Vagina (tissue), 2 donors: Measurements from ENCODE around the gene AKAP8L. TPM values are rescaled to one million over a fixed set of nuclear protein-coding genes. Genes with fewer than 3 reads are reported as not detected.

Experiments used
- DNase-seq, 2 donors: peaks; one replicate each; pipeline ENCODE4 v3.0.0-alpha.2; 2017; ENCODE audit errors: extremely low spot score in 2 of 2
- H3K27ac ChIP-seq: fragments of 200-600 bp; sonication (generic); one replicate; pipeline ENCODE4 v1.5.1; 2019
- H3K27me3 ChIP-seq: fragments of 200-600 bp; sonication (generic); one replicate; pipeline ENCODE4 v1.5.1; 2019
- H3K36me3 ChIP-seq, 2 donors: fragments of 200-600 bp; sonication (generic); one replicate each; pipeline ENCODE4 v1.5.1; 2017 to 2019
- H3K4me1 ChIP-seq: fragments of 200-600 bp; sonication (generic); one replicate; pipeline ENCODE4 v1.5.1; 2019
- H3K4me3 ChIP-seq, 2 donors: fragments of 200-600 bp; sonication (generic); 1 replicate in 1 of 2; 2 replicates in 1 of 2; pipeline ENCODE4 v1.5.1; 2016 to 2019
- H3K9me3 ChIP-seq: fragments of 200-600 bp; sonication (generic); one replicate; pipeline ENCODE4 v1.5.1; 2019
- CTCF ChIP-seq, 3 experiments: fragments of 450-650 bp in 2 of 3; fragments of 200-600 bp in 1 of 3; sonication (generic) in 1 of 3; IDR thresholded peaks; one replicate each; pipeline ENCODE4 v1.5.1; 2017 to 2019; ENCODE audit warnings: antibody characterized with exemption in 3 of 3, mild to moderate bottlenecking in 2 of 3, moderate library complexity in 2 of 3
- POLR2A ChIP-seq, 2 donors: fragments of 450-650 bp; IDR thresholded peaks; one replicate each; pipeline ENCODE4 v1.6.1; 2017; ENCODE audit warnings: antibody characterized with exemption in 2 of 2, mild to moderate bottlenecking in 2 of 2, moderate library complexity in 2 of 2
- POLR2AphosphoS5 ChIP-seq, 2 donors: sonication (generic); formaldehyde crosslinking; IDR thresholded peaks; one replicate each; pipeline ENCODE4 v1.9.0; 2017; ENCODE audit warnings: antibody characterized with exemption in 2 of 2, mild to moderate bottlenecking in 2 of 2, low read depth in 1 of 2; ENCODE audit not compliant: insufficient read depth in 1 of 2
- intact Hi-C: fragments of 100-400 bp; cut with DNase I; formaldehyde crosslinking; loops from one replicate; pipeline ENCODE4 v1.15.1; 2023
- total RNA-seq: library from RNA; depleted of rRNA; stranded (reverse); fragments of >200 nt; gene quantifications from one replicate; pipeline ENCODE4 v1.2.3, GENCODE V29; 2016

AKAP8L gene
- total RNA-seq, 1 donor from 2014 or later: 127 TPM

- TF ChIP-seq POLR2AphosphoS5 (IDR thresholded peaks at IDR 0.05; ENCODE audit: insufficient read depth in 1 of 2, low read depth in 1 of 2): no peak
- no peak for TF ChIP-seq CTCF (IDR thresholded peaks at IDR 0.05)
- TF ChIP-seq POLR2A (IDR thresholded peaks at IDR 0.05): no peak
- Histone ChIP-seq H3K4me3 (no peak overlapping the region), H3K27ac (no peak overlapping the region)
These were observed 36.9 kb downstream of the AKAP8L start for GRCh38 chr19:15381864-15382263.

GRCh38 chr19:15381429-15381828, 37.4 kb downstream of the AKAP8L start:
- intact Hi-C loops: no loop called here
- Histone ChIP-seq H3K36me3 (no peaks in the 10 kb centered on the region), H3K9me3 (no peaks in the 10 kb centered on the region), H3K27ac (no peak overlapping the region), H3K27me3 (no peaks in the 10 kb centered on the region), H3K4me1 (peaks cover 29% of the 10 kb centered on the region), H3K4me3 (no peak overlapping the region)
- DNase-seq: no peak
- TF ChIP-seq CTCF (IDR thresholded peaks at IDR 0.05) (no peak), POLR2AphosphoS5 (IDR thresholded peaks at IDR 0.05; ENCODE audit: insufficient read depth in 1 of 2, low read depth in 1 of 2) (no peak), POLR2A (IDR thresholded peaks at IDR 0.05) (no peak)

More at GRCh38 chr19:15381864-15382263, 36.9 kb downstream of the AKAP8L start:
- DNase-seq: no peak
- Histone ChIP-seq H3K4me1 (peaks cover 25% of the 10 kb centered on the region), H3K27me3 (no peaks in the 10 kb centered on the region), H3K36me3 (no peaks in the 10 kb centered on the region), H3K9me3 (no peaks in the 10 kb centered on the region)
- intact Hi-C loops: no loop called here

- peak overlapping the region; percentile 95 for H3K27ac ChIP-seq
- no peaks in the 10 kb centered on the region for H3K9me3 ChIP-seq
- no peaks in the 10 kb centered on the region for H3K36me3 ChIP-seq
- peak overlapping the region; percentile 98 to 100 for H3K4me3 ChIP-seq
- no peak for DNase-seq
- no peaks in the 10 kb centered on the region for H3K27me3 ChIP-seq
- peaks cover 42% of the 10 kb centered on the region for H3K4me1 ChIP-seq
- TF ChIP-seq POLR2A (IDR thresholded peaks at IDR 0.05): peak in 1 of 2 donors; percentile 22
- TF ChIP-seq POLR2AphosphoS5 (IDR thresholded peaks at IDR 0.05; ENCODE audit: insufficient read depth in 1 of 2, low read depth in 1 of 2): no peak
- intact Hi-C loops: loop anchor here (5.0 kb wide), 1 partner anchor 57 kb away; no protein-coding TSS in a partner anchor
These were observed 38.7 kb downstream of the AKAP8L start for GRCh38 chr19:15379999-15380647.

GRCh38 chr19:15379083-15379998, 39.4 kb downstream of the AKAP8L start, which contains the start of gene AKAP8:
Gene AKAP8, minus strand, starts transcription at chr19:15379787. Its CDS starts 56 bp downstream, at chr19:15379731.
- Histone ChIP-seq H3K27me3 (no peaks in the 10 kb centered on the region), H3K4me3 (peak within 1 kb of the TSS; percentile 98 to 100), H3K36me3 (no peaks in the 10 kb centered on the region), H3K27ac (peak within 1 kb of the TSS; percentile 95), H3K4me1 (peaks cover 50% of the 10 kb centered on the region), H3K9me3 (no peaks in the 10 kb centered on the region)
- peak in 1 of 2 donors; percentile 99 for DNase-seq
- intact Hi-C loops: loop anchor here (5.0 kb wide), 1 partner anchor 58 kb away; no protein-coding TSS in a partner anchor
- TF ChIP-seq CTCF (IDR thresholded peaks at IDR 0.05): no peak
- peak; percentile 53 to 88 for TF ChIP-seq POLR2AphosphoS5 (IDR thresholded peaks at IDR 0.05; ENCODE audit: insufficient read depth in 1 of 2, low read depth in 1 of 2)
- peak in 1 of 2 donors; percentile 67 for TF ChIP-seq POLR2A (IDR thresholded peaks at IDR 0.05)

GRCh38 chr19:15378534-15379082, 40.2 kb downstream of the AKAP8L start:
- no peaks in the 10 kb centered on the region for H3K27me3 ChIP-seq
- intact Hi-C loops: loop anchor here (5.0 kb wide), 1 partner anchor 59 kb away; no protein-coding TSS in a partner anchor
- H3K36me3 ChIP-seq: no peaks in the 10 kb centered on the region
- H3K9me3 ChIP-seq: no peaks in the 10 kb centered on the region
- TF ChIP-seq POLR2A (IDR thresholded peaks at IDR 0.05) (no peak), POLR2AphosphoS5 (IDR thresholded peaks at IDR 0.05; ENCODE audit: insufficient read depth in 1 of 2, low read depth in 1 of 2) (peak in 1 of 2 donors; percentile 21)
- H3K4me3 ChIP-seq: peak overlapping the region; percentile 98 to 100
- H3K27ac ChIP-seq: peak overlapping the region; percentile 95
- no peak for DNase-seq
- H3K4me1 ChIP-seq: peaks cover 57% of the 10 kb centered on the region
